IPS DF 6.9 (cell line): ENCODE measurements around the gene TIMM29.

Experiments
- DNase-seq: peaks from one replicate; pipeline ENCODE4 v3.0.0-alpha.2; 2013; ENCODE audit warnings: low read depth, low spot score
- H3K27ac ChIP-seq: one replicate; pipeline ENCODE4 v1.5.1; 2013; ENCODE audit warnings: low read length, control low read depth
- H3K27me3 ChIP-seq: 2 replicates; pipeline ENCODE4 v1.6.1; 2013; ENCODE audit warnings: mild to moderate bottlenecking, low read length; ENCODE audit not compliant: control insufficient read depth, insufficient read depth
- H3K36me3 ChIP-seq: 2 replicates; pipeline ENCODE4 v1.6.1; 2013; ENCODE audit warnings: low read length; ENCODE audit not compliant: control insufficient read depth, insufficient read depth
- H3K4me1 ChIP-seq: 2 replicates; pipeline ENCODE4 v1.6.1; 2013; ENCODE audit warnings: low read length; ENCODE audit not compliant: control insufficient read depth, insufficient read depth
- H3K4me3 ChIP-seq: 2 replicates; pipeline ENCODE4 v1.5.1; 2013; ENCODE audit warnings: mild to moderate bottlenecking, low read length
- H3K9me3 ChIP-seq: 2 replicates; pipeline ENCODE4 v1.6.1; 2013; ENCODE audit warnings: low read length, inconsistent platforms; ENCODE audit not compliant: control insufficient read depth, insufficient read depth
- WGBS: extraction: QIAGEN DNeasy Blood & Tissue Kit; methylation state at CpG from one replicate; pipeline ENCODE4 v1.1.7; 2013; ENCODE audit warnings: mixed read lengths, missing lambda C conversion rate; ENCODE audit not compliant: insufficient read length, insufficient coverage; 5-methylcytosine and 5-hydroxymethylcytosine counted together

TIMM29 gene

GRCh38 chr19:10892256-10892655 is 36.4 kb upstream of the TIMM29 start:
- DNase-seq = no peak
- Histone ChIP-seq H3K9me3 (no peaks in the 10 kb centered on the region), H3K4me3 (no peak overlapping the region), H3K36me3 (no peaks in the 10 kb centered on the region), H3K27me3 (no peaks in the 10 kb centered on the region), H3K4me1 (peaks cover 24% of the 10 kb centered on the region), H3K27ac (no peak overlapping the region)
- no CpG with 5 or more reads among the region's 13 CpGs for WGBS

GRCh38 chr19:10894911-10895213 is 33.7 kb upstream of the TIMM29 start:
- Histone ChIP-seq H3K4me1 (peaks cover 14% of the 10 kb centered on the region), H3K4me3 (no peak overlapping the region), H3K9me3 (no peaks in the 10 kb centered on the region), H3K36me3 (no peaks in the 10 kb centered on the region), H3K27me3 (no peaks in the 10 kb centered on the region), H3K27ac (no peak overlapping the region)
- no peak for DNase-seq
- no CpG with 5 or more reads among the region's 7 CpGs for WGBS

GRCh38 chr19:10895363-10895762 is 33.2 kb upstream of the TIMM29 start:
- Histone ChIP-seq H3K4me3 (no peak overlapping the region), H3K27ac (no peak overlapping the region), H3K36me3 (no peaks in the 10 kb centered on the region), H3K27me3 (no peaks in the 10 kb centered on the region), H3K4me1 (peaks cover 14% of the 10 kb centered on the region), H3K9me3 (no peaks in the 10 kb centered on the region)
- DNase-seq = no peak
- WGBS = no CpG with 5 or more reads among the region's 6 CpGs

DNA sequence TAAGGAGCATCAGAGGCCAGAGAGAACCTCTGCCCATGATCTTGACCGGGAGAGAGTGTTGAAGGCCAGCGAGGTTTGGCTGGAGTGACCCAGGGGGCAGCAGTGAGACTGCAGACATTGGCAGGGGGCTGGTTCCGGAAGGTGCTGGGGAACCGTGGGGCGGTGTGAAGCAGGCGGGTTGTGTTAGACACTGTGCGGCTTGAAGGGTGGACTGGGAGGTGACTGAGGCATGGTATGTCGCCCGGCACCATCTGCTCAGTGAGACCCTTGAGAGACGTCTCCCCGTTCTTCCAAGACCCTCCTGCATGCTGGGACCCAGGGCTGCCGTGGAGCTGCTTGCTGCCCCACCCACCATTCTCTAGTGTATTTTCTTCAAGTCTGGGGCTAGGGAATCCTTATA is 32.7 kb upstream of the TIMM29 start:
- H3K27me3 ChIP-seq = no peaks in the 10 kb centered on the region
- H3K27ac ChIP-seq = no peak overlapping the region
- no peaks in the 10 kb centered on the region for H3K36me3 ChIP-seq
- peaks cover 11% of the 10 kb centered on the region for H3K4me1 ChIP-seq
- no CpG with 5 or more reads among the region's 12 CpGs for WGBS
- no peaks in the 10 kb centered on the region for H3K9me3 ChIP-seq
- no peak overlapping the region for H3K4me3 ChIP-seq
- no peak for DNase-seq

- no peak overlapping the region for H3K4me3 ChIP-seq
- no peak overlapping the region for H3K27ac ChIP-seq
- no CpG with 5 or more reads among the region's 7 CpGs for WGBS
- no peaks in the 10 kb centered on the region for H3K36me3 ChIP-seq
- H3K27me3 ChIP-seq = no peaks in the 10 kb centered on the region
- no peak for DNase-seq
- H3K9me3 ChIP-seq = no peaks in the 10 kb centered on the region
- peaks cover 8% of the 10 kb centered on the region; the same call in 1 of the 2 replicates for H3K4me1 ChIP-seq
These were observed 31.6 kb upstream of the TIMM29 start for GRCh38 chr19:10896851-10897526.

GRCh38 chr19:10898633-10899032 is 30.0 kb upstream of the TIMM29 start:
- H3K27me3 ChIP-seq = no peaks in the 10 kb centered on the region
- no peak overlapping the region for H3K27ac ChIP-seq

DNA sequence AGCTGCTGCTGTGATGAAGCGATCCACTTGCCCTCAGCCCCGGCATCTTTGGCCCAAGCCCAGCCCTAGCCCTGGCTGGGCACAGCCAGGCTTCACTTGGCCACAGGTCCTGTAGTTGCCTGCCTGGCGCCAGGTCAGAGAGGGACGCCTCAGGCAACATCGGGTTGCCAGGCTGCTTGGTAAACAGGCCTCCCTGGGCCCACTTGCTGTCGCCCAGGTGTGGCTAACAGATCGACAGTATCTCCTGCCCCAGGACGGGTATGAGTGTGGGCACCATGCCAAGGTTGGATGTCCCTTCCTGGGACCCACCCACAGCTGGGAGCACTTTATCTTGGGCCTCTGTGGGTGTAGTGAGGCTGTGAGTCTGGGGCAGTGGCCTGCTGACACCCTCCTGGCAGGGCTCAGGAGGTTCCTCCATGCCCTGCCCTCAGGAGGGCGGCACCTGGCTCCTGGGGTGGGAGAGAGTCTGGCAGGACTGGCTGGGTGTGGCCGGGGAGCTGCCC is 29.4 kb upstream of the TIMM29 start:
- Histone ChIP-seq H3K4me1 (peaks cover 3% of the 10 kb centered on the region; the same call in 1 of the 2 replicates), H3K4me3 (no peak overlapping the region), H3K9me3 (no peaks in the 10 kb centered on the region), H3K36me3 (no peaks in the 10 kb centered on the region), H3K27me3 (no peaks in the 10 kb centered on the region), H3K27ac (no peak overlapping the region)
- no peak for DNase-seq
- WGBS = no CpG with 5 or more reads among the region's 10 CpGs

More at GRCh38 chr19:10898633-10899032, 30.0 kb upstream of the TIMM29 start:
- DNase-seq = no peak
- H3K9me3 ChIP-seq = no peaks in the 10 kb centered on the region
- H3K36me3 ChIP-seq = no peaks in the 10 kb centered on the region
- no peak overlapping the region; the same call in 1 of the 2 replicates for H3K4me3 ChIP-seq
- peaks cover 7% of the 10 kb centered on the region; the same call in 1 of the 2 replicates for H3K4me1 ChIP-seq
- no CpG with 5 or more reads among the region's 10 CpGs for WGBS

- H3K4me3 ChIP-seq = no peak overlapping the region
- WGBS = no CpG with 5 or more reads among the region's 14 CpGs
- H3K9me3 ChIP-seq = no peaks in the 10 kb centered on the region
- no peak overlapping the region for H3K27ac ChIP-seq
- no peaks in the 10 kb centered on the region for H3K27me3 ChIP-seq
- no peak for DNase-seq
- peaks cover 25% of the 10 kb centered on the region for H3K36me3 ChIP-seq
- H3K4me1 ChIP-seq = no peaks in the 10 kb centered on the region
These were observed 20.7 kb upstream of the TIMM29 start for GRCh38 chr19:10907925-10908324.

DNA sequence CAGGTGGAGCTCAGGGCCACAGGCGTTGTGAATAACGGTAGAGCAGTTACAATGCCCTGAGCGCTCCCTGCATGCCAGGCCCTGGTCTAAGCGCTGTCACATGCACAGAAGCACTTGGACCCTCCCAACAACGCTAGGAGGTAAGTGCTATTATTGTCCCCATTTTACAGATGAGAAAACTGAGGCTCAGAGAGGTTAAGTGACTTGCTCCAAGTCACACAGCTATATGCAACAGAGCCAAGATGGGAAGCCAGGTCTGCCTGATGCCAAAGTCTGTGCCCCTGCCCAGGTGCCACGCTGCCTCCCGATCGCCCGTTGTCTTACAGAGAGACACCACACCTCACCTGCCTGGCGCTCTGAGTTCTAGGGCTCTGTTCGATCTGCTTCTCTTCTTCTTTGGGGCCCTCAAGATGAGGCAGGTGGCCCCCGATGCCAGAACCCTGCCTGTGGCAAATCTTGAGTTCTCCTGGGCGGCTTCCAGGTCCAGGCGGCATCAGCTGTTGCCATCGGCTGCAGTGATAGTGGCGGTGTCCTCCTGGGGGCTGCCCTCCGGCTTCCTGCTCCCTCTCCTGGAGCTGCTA is 20.1 kb upstream of the TIMM29 start:
- H3K36me3 ChIP-seq = peaks cover 25% of the 10 kb centered on the region
- no peak overlapping the region for H3K4me3 ChIP-seq
- DNase-seq = no peak
- no CpG with 5 or more reads among the region's 17 CpGs for WGBS
- H3K27ac ChIP-seq = no peak overlapping the region
- no peaks in the 10 kb centered on the region for H3K4me1 ChIP-seq
- H3K9me3 ChIP-seq = no peaks in the 10 kb centered on the region
- H3K27me3 ChIP-seq = no peaks in the 10 kb centered on the region

DNA sequence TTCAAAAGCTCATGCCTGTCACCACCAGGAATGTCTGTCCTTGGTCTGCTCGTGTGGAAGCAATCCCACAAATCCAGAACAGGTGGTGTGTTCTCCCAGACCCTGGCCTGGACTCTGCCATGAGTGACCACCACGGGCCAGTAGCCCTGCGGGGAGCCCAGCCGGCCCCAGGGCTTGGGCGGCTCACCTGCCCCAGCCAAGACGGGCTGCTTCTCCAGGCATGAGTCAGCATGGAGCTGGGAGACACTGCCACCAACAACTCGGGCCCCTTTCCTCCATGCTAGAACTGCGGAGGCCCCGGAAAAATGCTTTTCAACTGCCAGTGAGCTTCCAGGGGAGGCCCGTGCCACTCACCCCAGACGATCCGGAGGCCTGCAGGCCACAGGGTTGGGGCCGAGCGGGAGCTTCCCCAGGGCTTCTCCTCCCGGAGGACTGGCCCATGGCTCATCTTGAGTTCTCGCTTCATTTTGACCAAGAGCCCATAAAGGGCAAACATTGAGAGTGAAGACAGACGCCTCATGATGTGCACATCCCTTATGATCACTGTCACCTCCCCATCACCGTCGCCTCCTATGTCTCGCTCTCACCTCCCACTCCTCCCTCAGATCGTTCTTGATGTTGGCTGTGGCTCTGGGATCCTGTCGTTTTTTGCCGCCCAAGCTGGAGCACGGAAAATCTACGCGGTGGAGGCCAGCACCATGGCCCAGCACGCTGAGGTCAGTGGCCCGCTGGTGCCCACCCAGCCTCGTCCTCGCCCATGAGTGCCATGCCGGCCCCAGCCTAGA is 16.8 kb upstream of the TIMM29 start:
- no peak overlapping the region for H3K4me3 ChIP-seq
- H3K9me3 ChIP-seq = no peaks in the 10 kb centered on the region
- H3K4me1 ChIP-seq = no peaks in the 10 kb centered on the region
- no peak for DNase-seq
- no peak overlapping the region for H3K27ac ChIP-seq
- no CpG with 5 or more reads among the region's 31 CpGs for WGBS
- H3K27me3 ChIP-seq = no peaks in the 10 kb centered on the region
- peaks cover 34% of the 10 kb centered on the region for H3K36me3 ChIP-seq
